GM12892 (cell line): ENCODE results near the gene ZNF621.

Source experiments
- DNase-seq: peaks from one replicate; pipeline ENCODE4 v3.0.0; 2011; ENCODE audit not compliant: insufficient read length
- FAIRE-seq: peaks from 2 replicates; lab custom pipeline; 2011; peaks lifted over from hg19 to GRCh38; lab: Jason Lieb, UNC
- POLR2A ChIP-seq: IDR thresholded peaks from 2 replicates; pipeline ENCODE4 v1.6.1; 2011; ENCODE audit warnings: low read depth, low read length, control low read depth
- POLR2AphosphoS5 ChIP-seq: IDR thresholded peaks from 2 replicates; pipeline ENCODE4 v1.6.1; 2011; ENCODE audit warnings: low read depth, low read length, control low read depth
- TAF1 ChIP-seq: IDR thresholded peaks from 2 replicates; pipeline ENCODE4 v1.6.1; 2011; ENCODE audit warnings: low read depth, mild to moderate bottlenecking, control low read depth, low read length, borderline replicate concordance

The ZNF621 gene

DNA sequence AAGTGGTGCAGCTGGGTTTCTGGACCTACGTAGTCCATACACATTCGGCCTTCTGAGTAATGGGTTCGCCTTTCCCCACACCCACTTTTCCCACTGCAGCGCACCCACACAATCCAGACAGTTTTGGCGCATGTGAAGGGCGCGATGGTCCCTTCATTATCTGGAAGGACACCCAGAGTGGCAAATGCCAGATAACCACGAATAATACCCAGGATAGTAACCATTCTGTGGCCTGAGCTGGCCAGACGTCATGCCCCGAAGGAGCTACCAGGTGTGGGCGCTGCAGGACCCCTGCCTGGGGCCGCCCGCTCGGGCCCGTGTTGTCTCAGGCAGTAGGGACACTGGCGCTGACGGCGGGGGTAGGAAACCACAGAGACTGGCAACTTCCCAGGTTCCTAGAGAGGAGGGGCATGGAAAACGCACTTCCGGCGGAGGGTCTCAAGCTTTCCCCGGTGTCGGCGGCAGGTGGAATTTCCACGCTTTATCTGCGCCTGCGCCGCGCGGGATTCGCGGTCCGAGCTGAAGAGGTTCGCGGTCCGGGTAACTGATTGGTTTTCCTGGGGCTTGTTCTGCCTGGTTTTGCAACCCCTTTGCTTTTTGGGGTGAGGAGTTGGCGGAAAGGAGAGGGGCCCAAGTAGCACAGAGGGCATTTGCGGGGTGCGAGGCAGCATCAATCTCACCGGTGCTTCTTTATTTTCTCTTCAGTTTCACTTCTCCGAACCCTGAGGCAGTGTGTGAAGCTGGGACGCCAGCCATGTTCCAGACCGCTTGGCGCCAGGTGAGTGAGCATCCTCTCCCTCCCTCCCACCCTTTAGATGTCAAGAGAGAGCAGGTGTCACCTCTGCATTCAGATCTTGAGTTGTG lies 18.9 kb upstream of the ZNF621 start, which contains the start of gene ZNF620:
Gene ZNF620 (plus strand): TSS at position 441 of the 864 bp plus-strand sequence. CDS start 314 bp downstream, at position 755.
- peak; percentile 92 for FAIRE-seq
- DNase-seq: peak; percentile 27
- TF ChIP-seq POLR2A: no peak
- TF ChIP-seq POLR2AphosphoS5: no peak
- TF ChIP-seq TAF1: no peak

DNA sequence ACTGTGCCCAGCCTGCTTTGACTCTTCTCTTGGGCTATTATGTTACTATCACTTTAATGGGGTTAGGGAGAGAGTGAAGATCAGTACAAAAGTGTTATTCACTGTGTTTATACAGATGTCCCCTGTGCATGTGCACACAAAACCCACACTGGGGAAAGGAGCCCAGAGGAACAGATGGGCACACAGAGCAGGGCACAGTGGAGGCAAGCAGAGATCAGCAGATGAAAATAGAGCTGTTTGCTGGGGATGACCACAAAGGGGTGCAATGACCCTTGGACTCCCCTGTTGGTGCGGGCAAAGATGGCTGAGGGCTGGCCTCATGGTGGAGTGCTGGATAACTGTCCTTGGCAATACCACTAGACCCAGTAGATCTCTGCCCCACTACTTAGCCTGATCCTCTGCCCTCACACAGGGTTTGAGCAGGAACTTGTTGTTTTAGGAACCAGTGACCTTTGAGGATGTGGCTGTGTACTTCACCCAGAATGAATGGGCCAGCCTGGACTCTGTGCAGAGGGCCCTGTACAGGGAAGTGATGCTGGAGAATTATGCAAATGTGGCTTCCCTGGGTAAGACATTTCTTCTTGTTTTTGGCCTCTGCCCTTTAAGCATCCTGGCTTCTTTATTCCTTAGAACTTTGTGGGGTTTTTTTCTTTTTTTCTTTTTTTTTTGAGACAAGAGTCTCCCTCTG lies 13.6 kb upstream of the ZNF621 start:
- DNase-seq (no peak), FAIRE-seq (no peak)
- no peak for TF ChIP-seq TAF1
- no peak for TF ChIP-seq POLR2AphosphoS5
- no peak for TF ChIP-seq POLR2A

DNA sequence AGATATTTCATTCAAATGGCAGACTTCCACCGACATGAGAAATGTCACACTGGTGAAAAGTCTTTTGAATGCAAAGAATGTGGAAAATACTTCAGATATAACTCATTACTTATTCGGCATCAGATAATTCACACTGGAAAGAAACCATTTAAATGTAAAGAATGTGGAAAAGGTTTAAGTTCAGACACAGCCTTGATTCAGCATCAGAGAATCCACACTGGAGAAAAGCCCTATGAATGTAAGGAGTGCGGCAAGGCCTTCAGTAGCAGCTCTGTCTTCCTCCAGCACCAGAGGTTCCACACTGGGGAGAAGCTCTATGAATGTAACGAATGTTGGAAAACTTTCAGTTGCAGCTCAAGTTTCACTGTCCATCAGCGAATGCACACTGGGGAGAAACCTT lies 8.6 kb upstream of the ZNF621 start:
- TF ChIP-seq POLR2AphosphoS5: no peak
- no peak for TF ChIP-seq POLR2A
- no peak for TF ChIP-seq TAF1
- FAIRE-seq (no peak), DNase-seq (no peak)

DNA sequence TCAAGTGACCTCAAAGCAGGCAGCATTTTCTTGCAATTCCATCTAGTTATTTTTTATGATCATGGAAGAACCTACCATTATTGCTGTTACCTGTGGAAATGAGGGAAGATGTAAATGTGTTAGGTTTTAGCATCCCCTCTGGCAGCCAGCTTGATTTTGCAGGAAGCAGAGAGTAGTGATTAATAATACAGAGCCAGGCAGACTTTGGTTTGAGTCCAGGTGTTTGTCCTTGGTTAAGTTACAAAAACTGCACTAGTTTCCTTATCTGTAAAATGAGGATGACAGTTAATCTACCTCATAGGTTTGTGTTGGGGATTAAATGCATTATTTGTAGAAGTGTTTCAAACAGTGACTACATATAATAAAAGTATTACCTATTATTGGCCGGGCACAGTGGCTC lies 6.7 kb upstream of the ZNF621 start:
- DNase-seq (no peak), FAIRE-seq (no peak)
- no peak for TF ChIP-seq POLR2AphosphoS5
- no peak for TF ChIP-seq TAF1
- TF ChIP-seq POLR2A: no peak

DNA sequence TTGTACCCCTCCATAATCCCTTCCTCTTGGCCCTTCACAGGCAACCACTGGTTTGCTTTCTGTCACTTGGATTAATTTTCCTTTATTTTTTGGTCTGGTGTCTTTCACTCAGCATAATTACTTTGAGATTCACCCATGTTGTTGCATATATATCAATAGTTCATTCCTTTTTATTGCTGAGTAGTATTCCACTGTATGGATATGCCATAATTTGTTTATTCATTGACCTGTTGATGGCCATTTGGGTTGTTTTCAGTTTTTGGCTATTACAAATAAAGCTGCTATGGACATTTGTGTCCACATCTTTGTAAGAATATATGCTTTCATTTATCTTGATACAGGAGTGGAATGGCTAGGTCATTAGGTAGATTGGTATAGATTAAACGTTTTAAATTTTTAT lies 5.9 kb upstream of the ZNF621 start:
- FAIRE-seq: no peak
- TF ChIP-seq POLR2AphosphoS5: no peak
- no peak for TF ChIP-seq TAF1
- TF ChIP-seq POLR2A: no peak
- DNase-seq: no peak

DNA sequence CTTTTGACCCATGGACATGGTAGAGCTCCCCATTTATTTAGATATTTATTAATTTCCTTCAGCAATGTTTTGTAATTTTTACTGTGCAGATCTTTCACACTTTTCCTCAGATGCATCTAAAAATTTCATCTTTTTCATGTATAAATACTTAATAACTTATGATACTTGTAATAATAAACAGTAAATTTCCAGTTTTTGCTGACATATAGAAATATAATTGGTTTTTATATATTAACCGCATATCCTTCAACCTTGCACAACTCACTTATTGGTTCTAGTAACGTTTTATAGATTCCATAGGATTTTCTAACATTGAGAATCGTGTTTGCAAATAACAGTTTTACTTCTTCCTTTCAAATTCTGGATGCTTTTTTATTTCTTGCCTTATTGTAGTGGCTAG lies 3.5 kb upstream of the ZNF621 start:
- DNase-seq (no peak), FAIRE-seq (no peak)
- TF ChIP-seq POLR2AphosphoS5: no peak
- TF ChIP-seq POLR2A: no peak
- no peak for TF ChIP-seq TAF1

DNA sequence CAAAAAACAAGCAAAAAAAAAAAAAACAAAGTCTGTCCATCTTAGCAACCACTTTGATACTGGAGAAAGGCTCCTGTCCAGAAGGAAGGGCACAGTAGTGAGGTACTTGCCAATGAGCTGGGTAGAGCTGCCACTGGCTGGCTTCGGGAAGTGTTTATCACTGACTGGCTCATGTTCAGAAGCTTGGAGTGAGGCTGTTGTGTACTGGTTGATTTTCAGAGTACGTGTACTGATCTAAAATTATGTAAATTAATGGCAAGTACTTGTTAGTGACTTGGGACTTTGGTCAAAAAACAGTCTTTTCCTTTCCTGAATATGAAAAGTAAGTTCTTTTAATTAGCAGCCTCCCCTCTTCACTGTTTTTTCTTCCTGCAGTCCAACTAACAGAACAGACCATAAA lies 979 bp upstream of the ZNF621 start:
- DNase-seq: no peak
- no peak for FAIRE-seq
- TF ChIP-seq POLR2A: no peak
- no peak for TF ChIP-seq POLR2AphosphoS5
- no peak for TF ChIP-seq TAF1

DNA sequence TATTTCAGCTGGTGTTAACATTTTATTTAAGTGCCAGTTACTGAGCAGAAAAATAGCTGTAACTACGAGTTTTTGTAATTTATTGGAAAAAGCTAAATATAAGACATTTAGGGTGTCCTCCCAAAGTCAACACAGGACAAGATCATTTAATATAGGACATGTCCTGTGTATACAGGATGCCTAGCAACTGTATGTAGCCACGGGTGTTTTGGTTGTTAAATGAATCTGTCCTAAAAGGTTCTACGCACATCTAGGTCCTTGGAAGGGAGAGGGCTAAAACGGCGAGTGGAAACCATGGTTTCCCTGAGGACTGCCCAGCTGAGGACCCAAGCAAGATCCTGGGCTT lies 565 bp upstream of the ZNF621 start:
- no peak for TF ChIP-seq POLR2A
- TF ChIP-seq POLR2AphosphoS5: no peak
- TF ChIP-seq TAF1: no peak
- FAIRE-seq (no peak), DNase-seq (no peak)

DNA sequence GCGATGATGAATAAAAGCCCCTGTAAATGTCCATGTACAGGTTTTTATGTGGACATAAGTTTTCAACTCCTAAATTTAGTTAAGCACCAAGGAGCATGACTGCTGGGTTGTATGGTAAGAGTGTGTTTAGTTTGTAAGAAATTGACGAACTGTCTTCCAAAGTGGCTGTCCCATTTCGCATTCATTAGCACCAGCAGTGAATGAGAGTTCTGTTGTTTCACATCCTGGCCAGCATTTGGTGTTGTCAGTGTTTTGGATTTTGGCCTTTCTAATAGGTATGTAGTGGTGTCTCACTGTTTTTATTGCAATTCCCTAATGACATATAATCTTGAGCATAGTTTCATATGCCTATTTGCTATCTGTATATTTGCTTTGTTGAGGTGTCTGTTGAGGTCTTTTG lies 3.7 kb downstream of the ZNF621 start:
- DNase-seq (no peak), FAIRE-seq (no peak)

DNA sequence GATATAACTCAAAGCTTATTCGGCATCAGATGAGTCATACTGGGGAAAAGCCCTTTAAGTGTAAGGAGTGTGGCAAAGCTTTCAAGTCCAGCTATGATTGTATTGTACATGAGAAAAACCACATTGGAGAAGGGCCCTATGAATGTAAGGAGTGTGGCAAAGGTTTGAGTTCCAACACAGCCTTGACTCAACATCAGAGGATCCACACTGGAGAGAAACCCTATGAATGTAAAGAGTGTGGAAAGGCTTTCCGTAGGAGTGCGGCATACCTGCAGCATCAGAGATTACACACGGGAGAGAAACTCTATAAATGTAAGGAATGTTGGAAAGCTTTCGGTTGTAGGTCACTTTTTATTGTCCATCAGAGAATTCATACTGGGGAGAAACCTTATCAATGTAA lies 7.5 kb downstream of the ZNF621 start:
- DNase-seq (no peak), FAIRE-seq (no peak)
- no peak for TF ChIP-seq POLR2AphosphoS5
- TF ChIP-seq TAF1: no peak
- TF ChIP-seq POLR2A: no peak

More for the DNA sequence above, 3.7 kb downstream of the ZNF621 start:
- TF ChIP-seq TAF1 (no peak), POLR2AphosphoS5 (no peak), POLR2A (no peak)

DNA sequence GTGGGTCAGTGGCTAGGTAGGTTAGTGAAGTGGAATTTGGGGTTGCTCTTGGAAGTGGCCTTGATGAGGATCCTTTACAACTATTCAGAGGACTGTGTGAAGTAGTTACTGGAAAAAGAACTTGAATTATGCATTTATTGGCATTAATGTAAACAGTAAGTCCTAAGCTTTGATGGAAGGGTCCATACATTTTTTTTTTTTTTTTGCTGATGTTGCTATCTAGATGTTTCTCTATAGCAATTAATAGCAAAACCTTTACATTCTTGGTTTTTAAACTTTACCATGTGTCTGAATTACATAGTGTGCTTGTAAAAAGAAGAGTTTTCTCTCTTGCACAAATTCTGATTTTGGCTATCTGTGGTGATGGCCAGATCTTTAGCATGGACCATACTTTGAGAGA lies 9.5 kb downstream of the ZNF621 start:
- TF ChIP-seq POLR2AphosphoS5 (no peak), POLR2A (no peak), TAF1 (no peak)
- FAIRE-seq: no peak
- no peak for DNase-seq
